Karpas-422 (cell line): ENCODE measurements around the gene MCAT. TPM values are rescaled to one million over a fixed set of nuclear protein-coding genes. Genes with fewer than 3 reads are reported as not detected.

ENCODE experiments used
- DNase-seq: peaks from one replicate; pipeline ENCODE4 v3.0.0-alpha.2; 2015
- H2AFZ ChIP-seq: fragments of 200-600 bp; sonication (generic); 2 replicates; pipeline ENCODE4 v1.6.1; 2014; ENCODE audit warnings: antibody characterized with exemption, low read length, mixed read lengths
- H3K27ac ChIP-seq: fragments of 200-600 bp; sonication (generic); 2 replicates; pipeline ENCODE4 v1.5.1; 2014; ENCODE audit warnings: mild to moderate bottlenecking, low read length, moderate library complexity
- H3K27me3 ChIP-seq: fragments of 200-600 bp; sonication (generic); 2 replicates; pipeline ENCODE4 v1.6.1; 2014; ENCODE audit warnings: low read length, mixed read lengths
- H3K36me3 ChIP-seq: fragments of 200-600 bp; sonication (generic); 2 replicates; pipeline ENCODE4 v1.6.1; 2014; ENCODE audit warnings: low read length, mixed read lengths; ENCODE audit not compliant: insufficient read depth
- H3K4me1 ChIP-seq: fragments of 200-600 bp; sonication (generic); 2 replicates; pipeline ENCODE4 v1.6.1; 2014; ENCODE audit warnings: mild to moderate bottlenecking, low read length, mixed read lengths
- H3K4me2 ChIP-seq: fragments of 200-600 bp; sonication (generic); 2 replicates; pipeline ENCODE4 v1.6.1; 2014; ENCODE audit warnings: low read length, low read depth, mild to moderate bottlenecking; ENCODE audit not compliant: poor library complexity, severe bottlenecking
- H3K4me3 ChIP-seq: fragments of 200-600 bp; sonication (generic); 2 replicates; pipeline ENCODE4 v1.5.1; 2014; ENCODE audit warnings: mild to moderate bottlenecking, antibody characterized with exemption, low read length, mixed read lengths
- H3K79me2 ChIP-seq: fragments of 200-600 bp; sonication (generic); 2 replicates; pipeline ENCODE4 v1.6.1; 2014; ENCODE audit warnings: mild to moderate bottlenecking, low read length, mixed read lengths
- H3K9ac ChIP-seq: fragments of 200-600 bp; sonication (generic); 2 replicates; pipeline ENCODE4 v1.6.0; 2014; ENCODE audit warnings: low read length
- H3K9me2 ChIP-seq: fragments of 200-600 bp; sonication (generic), shearing (Covaris generic); replicated peaks from 2 replicates; pipeline ENCODE4 v1.6.0; 2014; ENCODE audit warnings: mild to moderate bottlenecking, low read length, moderate library complexity; ENCODE audit not compliant: insufficient read depth
- H3K9me3 ChIP-seq: fragments of 300-700, 200-600 bp; sonication (generic); 2 replicates; pipeline ENCODE4 v1.6.1; 2014; ENCODE audit warnings: low read length, mixed read lengths
- H4K20me1 ChIP-seq: fragments of 200-600 bp; sonication (generic); 2 replicates; pipeline ENCODE4 v1.6.1; 2014; ENCODE audit warnings: mild to moderate bottlenecking, antibody characterized with exemption, low read length, low read depth; ENCODE audit not compliant: insufficient read depth
- total RNA-seq: library from RNA; depleted of rRNA; stranded (reverse); fragments of >200 nt; shearing (Covaris generic); gene quantifications from 2 replicates; pipeline ENCODE4 v1.2.3, GENCODE V29; 2014; ENCODE audit warnings: low replicate concordance

Gene MCAT
- total RNA-seq, 1 experiment from 2014 or later, result 15.0 TPM

GRCh38 chr22:43144949-43145348, 1.8 kb upstream of the MCAT start:
- no peak overlapping the region for H3K4me3 ChIP-seq
- H3K27ac ChIP-seq, result no peak overlapping the region

GRCh38 chr22:43136801-43137200, 6.4 kb downstream of the MCAT start:
- no peak for DNase-seq

More at GRCh38 chr22:43144949-43145348, 1.8 kb upstream of the MCAT start:
- Histone ChIP-seq H3K4me2 (no peak overlapping the region), H4K20me1 (no peaks in the 10 kb centered on the region), H3K9me2 (no peaks in the 10 kb centered on the region), H3K79me2 (peaks cover 26% of the 10 kb centered on the region), H3K4me1 (peaks cover 16% of the 10 kb centered on the region), H3K9me3 (no peaks in the 10 kb centered on the region), H3K36me3 (peaks cover 11% of the 10 kb centered on the region), H3K9ac (no peak overlapping the region), H2AFZ (no peak overlapping the region), H3K27me3 (no peaks in the 10 kb centered on the region)
- no peak for DNase-seq

GRCh38 chr22:43136255-43136654, 6.9 kb downstream of the MCAT start:
- no peak overlapping the region for H3K27ac ChIP-seq
- H3K9ac ChIP-seq, result no peak overlapping the region
- H3K4me1 ChIP-seq, result no peaks in the 10 kb centered on the region
- no peaks in the 10 kb centered on the region for H3K27me3 ChIP-seq
- H3K4me2 ChIP-seq, result no peak overlapping the region
- no peak overlapping the region for H2AFZ ChIP-seq
- 0 out of 2 replicates have a peak, but pooled peaks cover 7% of the 10 kb centered on the region for H4K20me1 ChIP-seq
- peak; percentile 79 for DNase-seq
- H3K9me2 ChIP-seq, result no peaks in the 10 kb centered on the region
- peaks cover 24% of the 10 kb centered on the region for H3K36me3 ChIP-seq
- no peak overlapping the region for H3K4me3 ChIP-seq
- H3K79me2 ChIP-seq, result peaks cover 11% of the 10 kb centered on the region
- H3K9me3 ChIP-seq, result no peaks in the 10 kb centered on the region

More at GRCh38 chr22:43136801-43137200, 6.4 kb downstream of the MCAT start:
- H2AFZ ChIP-seq, result no peak overlapping the region
- peaks cover 24% of the 10 kb centered on the region for H3K36me3 ChIP-seq
- no peak overlapping the region for H3K9ac ChIP-seq
- peaks cover 14% of the 10 kb centered on the region for H3K79me2 ChIP-seq
- H3K27ac ChIP-seq, result no peak overlapping the region
- H3K4me3 ChIP-seq, result no peak overlapping the region
- no peaks in the 10 kb centered on the region for H3K27me3 ChIP-seq
- peaks cover 2% of the 10 kb centered on the region for H3K4me1 ChIP-seq
- no peak overlapping the region for H3K4me2 ChIP-seq
- no peaks in the 10 kb centered on the region for H3K9me3 ChIP-seq
- H3K9me2 ChIP-seq, result no peaks in the 10 kb centered on the region
- H4K20me1 ChIP-seq, result 0 out of 2 replicates have a peak, but pooled peaks cover 7% of the 10 kb centered on the region

DNA sequence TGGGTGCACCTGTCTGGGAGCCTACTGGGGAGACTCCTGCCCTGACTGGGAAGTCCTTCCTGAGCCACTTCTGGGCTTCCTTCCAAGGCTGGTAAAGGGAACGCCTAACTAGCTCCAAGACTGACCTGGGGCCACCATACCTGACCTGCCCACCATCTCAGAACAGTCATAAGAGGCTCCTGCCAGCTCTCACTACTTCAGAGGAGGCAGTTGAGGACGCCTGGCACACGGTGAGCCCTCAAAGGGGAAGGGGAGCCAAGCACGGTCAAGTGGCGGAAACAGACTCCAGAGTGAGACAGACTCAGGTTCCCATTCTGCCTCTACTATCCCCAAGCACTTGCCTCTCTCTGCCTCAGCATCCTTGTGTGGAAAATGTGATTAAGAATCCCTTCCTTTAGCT, 7.6 kb downstream of the MCAT start:
- H3K36me3 ChIP-seq, result peaks cover 18% of the 10 kb centered on the region
- H3K27ac ChIP-seq, result no peak overlapping the region
- H3K9me3 ChIP-seq, result no peaks in the 10 kb centered on the region
- no peaks in the 10 kb centered on the region for H3K9me2 ChIP-seq
- H3K4me1 ChIP-seq, result no peaks in the 10 kb centered on the region
- no peaks in the 10 kb centered on the region for H3K27me3 ChIP-seq
- H3K4me2 ChIP-seq, result no peak overlapping the region
- H4K20me1 ChIP-seq, result 0 out of 2 replicates have a peak, but pooled peaks cover 7% of the 10 kb centered on the region
- peaks cover 4% of the 10 kb centered on the region; the same call in 1 of the 2 replicates for H3K79me2 ChIP-seq
- no peak for DNase-seq
- no peak overlapping the region for H2AFZ ChIP-seq
- no peak overlapping the region for H3K9ac ChIP-seq
- no peak overlapping the region for H3K4me3 ChIP-seq

DNA sequence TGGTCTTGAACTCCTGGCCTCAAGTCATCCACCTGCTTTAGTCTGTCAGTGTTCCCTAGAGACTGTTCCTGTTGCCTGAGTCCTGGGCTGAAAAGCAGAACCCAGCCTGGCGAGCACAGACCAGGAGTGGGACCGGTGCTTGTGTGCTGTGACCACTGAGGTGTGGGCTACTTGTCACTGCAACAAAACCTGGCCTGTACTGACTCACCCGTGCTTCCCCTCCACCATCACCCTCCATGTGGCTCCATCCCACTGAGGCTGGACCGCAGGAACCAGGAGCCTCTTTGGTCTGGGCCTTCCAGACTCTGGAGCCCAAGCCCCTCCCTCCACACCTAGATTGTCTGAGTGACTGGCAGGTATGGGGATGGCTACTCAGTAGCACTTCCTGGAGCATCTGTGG, 8.6 kb downstream of the MCAT start:
- Histone ChIP-seq H3K4me2 (no peak overlapping the region), H3K27me3 (no peaks in the 10 kb centered on the region), H4K20me1 (0 out of 2 replicates have a peak, but pooled peaks cover 7% of the 10 kb centered on the region), H2AFZ (no peak overlapping the region), H3K9ac (no peak overlapping the region), H3K4me1 (no peaks in the 10 kb centered on the region), H3K27ac (no peak overlapping the region), H3K4me3 (no peak overlapping the region), H3K36me3 (peaks cover 10% of the 10 kb centered on the region; the same call in 1 of the 2 replicates), H3K9me3 (no peaks in the 10 kb centered on the region), H3K9me2 (no peaks in the 10 kb centered on the region), H3K79me2 (no peaks in the 10 kb centered on the region)
- DNase-seq, result no peak

DNA sequence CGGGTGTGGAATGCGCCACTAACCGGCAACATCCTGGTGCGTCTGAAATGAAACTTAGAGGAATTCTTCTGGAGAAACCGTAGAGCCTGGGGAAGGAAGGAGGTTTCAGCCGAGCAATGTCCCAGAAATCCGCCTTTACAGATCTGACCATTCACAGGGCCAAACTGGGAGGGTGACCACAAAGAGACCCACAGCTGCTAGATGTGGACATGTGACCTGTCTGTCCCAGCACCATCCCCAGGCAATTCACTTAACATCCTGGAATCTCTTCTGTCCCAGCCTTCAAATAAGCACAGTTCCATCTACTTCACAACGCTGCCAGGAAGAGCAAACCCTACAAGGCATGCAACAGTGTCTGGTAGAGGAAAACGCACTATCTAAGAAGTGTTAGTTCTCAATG, 9.8 kb downstream of the MCAT start:
- Histone ChIP-seq H3K9ac (no peak overlapping the region), H3K79me2 (no peaks in the 10 kb centered on the region), H3K9me2 (no peaks in the 10 kb centered on the region), H3K4me1 (no peaks in the 10 kb centered on the region), H3K4me2 (no peak overlapping the region), H3K4me3 (no peak overlapping the region), H2AFZ (no peak overlapping the region), H4K20me1 (0 out of 2 replicates have a peak, but pooled peaks cover 7% of the 10 kb centered on the region), H3K27ac (no peak overlapping the region), H3K27me3 (no peaks in the 10 kb centered on the region), H3K9me3 (no peaks in the 10 kb centered on the region), H3K36me3 (peaks cover 7% of the 10 kb centered on the region; the same call in 1 of the 2 replicates)
- no peak for DNase-seq

DNA sequence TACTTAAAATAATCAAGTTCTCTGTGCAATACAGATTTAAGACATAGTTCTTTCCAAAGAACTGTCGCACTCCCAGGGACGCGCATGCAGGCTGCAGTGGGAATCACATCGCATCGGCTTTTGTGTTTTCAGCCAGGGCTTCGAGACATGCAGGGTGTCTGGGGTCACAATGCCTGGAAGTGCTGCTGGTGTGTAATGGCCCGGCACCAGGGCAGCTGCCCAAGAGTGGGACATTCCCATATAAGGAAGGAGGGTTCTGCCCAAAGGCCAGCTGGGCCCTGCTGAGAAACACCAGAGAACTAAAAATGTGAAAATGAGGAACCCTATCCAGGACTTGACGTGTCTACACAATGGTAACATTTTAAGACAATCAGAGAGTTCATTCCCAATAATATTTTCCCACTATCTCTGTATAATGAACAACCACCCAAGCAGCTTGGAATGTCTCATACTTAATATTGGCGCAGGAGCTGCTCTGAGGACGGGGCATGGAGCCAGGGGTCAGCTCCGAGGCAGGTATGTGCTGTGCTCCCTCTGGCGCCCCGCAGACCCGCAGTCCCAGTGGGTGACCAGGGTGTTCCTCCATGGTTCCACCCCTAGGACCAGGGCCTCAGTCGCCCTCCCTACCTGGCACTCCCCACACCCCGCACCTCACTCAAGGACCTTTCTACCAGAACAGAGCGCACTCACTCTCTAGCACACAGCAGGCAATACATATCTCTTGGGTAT, 11.3 kb downstream of the MCAT start:
- no peaks in the 10 kb centered on the region for H3K79me2 ChIP-seq
- H3K27ac ChIP-seq, result no peak overlapping the region
- no peak overlapping the region for H3K4me2 ChIP-seq
- H4K20me1 ChIP-seq, result 0 out of 2 replicates have a peak, but pooled peaks cover 7% of the 10 kb centered on the region
- H3K4me1 ChIP-seq, result no peaks in the 10 kb centered on the region
- H3K4me3 ChIP-seq, result no peak overlapping the region
- no peaks in the 10 kb centered on the region for H3K9me2 ChIP-seq
- no peak overlapping the region for H3K9ac ChIP-seq
- no peak for DNase-seq
- H3K9me3 ChIP-seq, result no peaks in the 10 kb centered on the region
- no peaks in the 10 kb centered on the region for H3K27me3 ChIP-seq
- peaks cover 7% of the 10 kb centered on the region; the same call in 1 of the 2 replicates for H3K36me3 ChIP-seq
- no peak overlapping the region for H2AFZ ChIP-seq

DNA sequence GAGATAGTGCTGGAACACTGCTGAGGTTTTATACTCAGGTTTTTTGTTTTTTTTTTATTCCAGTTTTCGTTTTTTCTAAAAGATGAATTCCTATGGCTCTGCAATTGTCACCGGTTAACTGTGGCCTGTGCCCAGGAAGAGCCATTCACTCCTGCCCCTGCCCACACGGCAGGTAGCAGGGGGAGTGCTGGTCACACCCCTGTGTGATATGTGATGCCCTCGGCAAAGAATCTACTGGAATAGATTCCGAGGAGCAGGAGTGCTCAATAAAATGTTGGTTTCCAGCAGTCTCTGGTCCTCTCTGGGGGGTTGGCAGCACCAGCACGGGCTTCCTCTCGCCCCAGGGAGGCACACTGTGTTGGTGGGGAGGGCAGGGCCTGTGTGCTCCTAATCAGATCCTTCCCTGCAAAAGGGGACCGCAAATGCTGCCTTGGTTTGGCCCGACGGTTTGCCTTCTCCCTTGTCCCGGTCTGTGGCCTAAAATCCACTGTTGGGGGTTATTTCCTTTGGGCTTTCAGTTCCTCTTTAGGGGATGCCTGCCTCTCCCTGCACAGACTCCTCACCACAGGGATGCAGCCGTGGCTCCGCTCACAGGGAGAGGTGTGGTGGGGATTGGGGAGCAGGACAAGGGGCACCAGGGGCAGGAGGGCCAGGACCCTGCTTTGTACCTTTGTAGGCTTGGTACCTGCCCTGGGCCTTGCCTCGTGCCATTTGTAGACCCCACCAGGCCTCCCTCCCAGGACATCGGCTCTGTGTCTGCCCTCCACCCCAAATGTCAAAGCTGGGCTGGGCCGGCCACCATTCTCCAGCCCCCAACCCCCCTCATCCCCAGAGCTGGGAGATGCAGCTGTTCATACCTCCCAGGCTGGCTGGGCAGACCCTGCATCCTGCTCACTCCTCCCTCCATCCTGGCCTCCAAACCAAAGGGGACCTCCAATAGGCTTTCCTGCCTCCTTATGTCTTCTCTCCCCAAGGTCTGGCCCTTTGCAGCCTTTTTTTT, 13.5 kb downstream of the MCAT start:
- no peak overlapping the region for H3K27ac ChIP-seq
- DNase-seq, result no peak
- no peaks in the 10 kb centered on the region for H3K79me2 ChIP-seq
- H3K9me2 ChIP-seq, result no peaks in the 10 kb centered on the region
- no peak overlapping the region for H3K4me2 ChIP-seq
- 0 out of 2 replicates have a peak, but pooled peaks cover 7% of the 10 kb centered on the region for H4K20me1 ChIP-seq
- H3K9ac ChIP-seq, result no peak overlapping the region
- no peak overlapping the region for H3K4me3 ChIP-seq
- H3K4me1 ChIP-seq, result no peaks in the 10 kb centered on the region
- 0 out of 2 replicates have a peak, but pooled peaks cover 4% of the 10 kb centered on the region for H3K36me3 ChIP-seq
- no peak overlapping the region for H2AFZ ChIP-seq
- H3K9me3 ChIP-seq, result no peaks in the 10 kb centered on the region
- no peaks in the 10 kb centered on the region for H3K27me3 ChIP-seq
